Peyer's patch (tissue), 4 donors: Measurements from ENCODE around the gene GNAL.

ENCODE experiments used
- CTCF ChIP-seq, 6 experiments: fragments of 450-650 bp in 4 of 6; fragments of 200-600 bp in 2 of 6; sonication (generic) in 1 of 6; IDR thresholded peaks; one replicate each; pipeline ENCODE4 v1.5.1; 2017 to 2019; ENCODE audit warnings: antibody characterized with exemption in 6 of 6, mild to moderate bottlenecking in 3 of 6, moderate library complexity in 1 of 6
- POLR2A ChIP-seq, 2 donors: fragments of 450-650 bp; IDR thresholded peaks; one replicate each; pipeline ENCODE4 v1.5.1; 2017; ENCODE audit warnings: antibody characterized with exemption in 2 of 2, mild to moderate bottlenecking in 2 of 2, moderate library complexity in 2 of 2

DNA sequence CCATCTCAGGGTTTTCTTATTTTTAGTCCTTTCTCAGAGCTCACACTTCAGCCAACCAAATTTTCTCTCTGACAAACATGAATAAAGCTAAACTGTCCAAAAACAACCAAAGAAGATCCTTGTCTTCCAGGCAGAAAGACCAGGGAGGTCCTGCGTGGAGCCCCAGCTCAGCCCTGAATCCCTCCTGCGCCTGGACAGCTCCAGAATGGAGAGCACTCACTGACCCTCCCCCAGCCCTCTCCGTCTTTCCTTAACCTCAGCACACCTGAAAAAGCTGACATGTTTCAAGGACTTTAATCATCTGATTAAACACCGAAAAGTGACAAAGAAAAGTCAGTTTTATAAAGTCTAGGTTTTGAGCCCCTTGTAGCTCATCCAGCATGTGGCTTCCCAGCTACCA lies 22.9 kb upstream of the GNAL start:
- no peak for TF ChIP-seq CTCF (IDR thresholded peaks at IDR 0.05)
- no peak for TF ChIP-seq POLR2A (IDR thresholded peaks at IDR 0.05)
